Measurements from ENCODE around the gene SNORC. TPM values are rescaled to one million over a fixed set of nuclear protein-coding genes. Genes with fewer than 3 reads are reported as not detected.

Gene SNORC
- total and polyA plus RNA-seq, 7 donors = under 0.01 to 13.2 (median 1.9) TPM

GRCh38 chr2:232890896-232891601 is 21.0 kb downstream of the SNORC start:
- peaks cover 0 to 6% (median 0%) of the 10 kb centered on the region in 4 donors for H3K4me1 ChIP-seq
- intact Hi-C loops (cut with DNase I) = no loop called here
- no peak for TF ChIP-seq EP300 (IDR thresholded peaks at IDR 0.05)
- no peak for TF ChIP-seq POLR2A (IDR thresholded peaks at IDR 0.05)
- TF ChIP-seq CTCF (IDR thresholded peaks at IDR 0.05) = no peak
- no peak for TF ChIP-seq POLR2AphosphoS5 (IDR thresholded peaks at IDR 0.05)
- H3K36me3 ChIP-seq = no peaks in the 10 kb centered on the region
- H3K27ac ChIP-seq = no peak overlapping the region
- DNase-seq = no peak
- H3K27me3 ChIP-seq = peaks cover 2 to 45% (median 18%) of the 10 kb centered on the region in 3 donors
- no peaks in the 10 kb centered on the region for H3K9me3 ChIP-seq
- H3K4me3 ChIP-seq = no peak overlapping the region
- WGBS, 2 donors = 57 to 79% methylated on average over 23 of the region's 23 CpGs

GRCh38 chr2:232891621-232892071 is 21.6 kb downstream of the SNORC start:
- Histone ChIP-seq H3K27ac (no peak overlapping the region), H3K36me3 (no peaks in the 10 kb centered on the region), H3K4me3 (no peak overlapping the region), H3K4me1 (peaks cover 0 to 6% (median 0%) of the 10 kb centered on the region in 4 donors), H3K27me3 (peaks cover 2 to 43% (median 18%) of the 10 kb centered on the region in 3 donors), H3K9me3 (no peaks in the 10 kb centered on the region)
- DNase-seq = no peak
- WGBS, 2 donors = 80% methylated on average over 11 of the region's 11 CpGs
- TF ChIP-seq POLR2A (IDR thresholded peaks at IDR 0.05) (no peak), POLR2AphosphoS5 (IDR thresholded peaks at IDR 0.05) (no peak), CTCF (IDR thresholded peaks at IDR 0.05) (no peak), EP300 (IDR thresholded peaks at IDR 0.05) (no peak)
- intact Hi-C loops (cut with DNase I) = no loop called here

- H3K4me1 ChIP-seq = peaks cover 0 to 6% (median 0%) of the 10 kb centered on the region in 4 donors
- H3K27ac ChIP-seq = no peak overlapping the region
- H3K27me3 ChIP-seq = peaks cover 2 to 41% (median 18%) of the 10 kb centered on the region in 3 donors
- H3K36me3 ChIP-seq = no peaks in the 10 kb centered on the region
- no peak overlapping the region for H3K4me3 ChIP-seq
- no peaks in the 10 kb centered on the region for H3K9me3 ChIP-seq
- WGBS, 2 donors = 94% methylated on average over 13 of the region's 13 CpGs
- intact Hi-C loops (cut with DNase I) = no loop called here
- TF ChIP-seq POLR2AphosphoS5 (IDR thresholded peaks at IDR 0.05) (no peak), POLR2A (IDR thresholded peaks at IDR 0.05) (no peak), CTCF (IDR thresholded peaks at IDR 0.05) (no peak), EP300 (IDR thresholded peaks at IDR 0.05) (no peak)
- DNase-seq = no peak
These were observed 22.2 kb downstream of the SNORC start for GRCh38 chr2:232892221-232892620.

GRCh38 chr2:232892843-232893242 is 22.8 kb downstream of the SNORC start:
- H3K36me3 ChIP-seq = no peaks in the 10 kb centered on the region
- peaks cover 2 to 41% (median 18%) of the 10 kb centered on the region in 3 donors for H3K27me3 ChIP-seq
- intact Hi-C loops (cut with DNase I) = no loop called here
- 91 to 92% methylated on average over 20 of the region's 20 CpGs for WGBS, 2 donors
- H3K27ac ChIP-seq = no peak overlapping the region
- no peak overlapping the region for H3K4me3 ChIP-seq
- peak; percentile 56 for DNase-seq
- H3K4me1 ChIP-seq = peaks cover 0 to 6% (median 0%) of the 10 kb centered on the region in 4 donors
- H3K9me3 ChIP-seq = no peaks in the 10 kb centered on the region
- TF ChIP-seq POLR2A (IDR thresholded peaks at IDR 0.05) (no peak), POLR2AphosphoS5 (IDR thresholded peaks at IDR 0.05) (no peak), EP300 (IDR thresholded peaks at IDR 0.05) (no peak), CTCF (IDR thresholded peaks at IDR 0.05) (no peak)
